Glomerular visceral epithelial cell (primary cell): ENCODE measurements around the gene TMEM98.
"Not testable (repeated sequence)": the region's sequence is repeated elsewhere in the genome, so short reads cannot be mapped to it uniquely, and the experiment has no call there.

Experiments used
- DNase-seq: peaks from one replicate; pipeline ENCODE4 v3.0.0-alpha.2; 2016; ENCODE audit errors: extremely low spot score

The TMEM98 gene

DNA sequence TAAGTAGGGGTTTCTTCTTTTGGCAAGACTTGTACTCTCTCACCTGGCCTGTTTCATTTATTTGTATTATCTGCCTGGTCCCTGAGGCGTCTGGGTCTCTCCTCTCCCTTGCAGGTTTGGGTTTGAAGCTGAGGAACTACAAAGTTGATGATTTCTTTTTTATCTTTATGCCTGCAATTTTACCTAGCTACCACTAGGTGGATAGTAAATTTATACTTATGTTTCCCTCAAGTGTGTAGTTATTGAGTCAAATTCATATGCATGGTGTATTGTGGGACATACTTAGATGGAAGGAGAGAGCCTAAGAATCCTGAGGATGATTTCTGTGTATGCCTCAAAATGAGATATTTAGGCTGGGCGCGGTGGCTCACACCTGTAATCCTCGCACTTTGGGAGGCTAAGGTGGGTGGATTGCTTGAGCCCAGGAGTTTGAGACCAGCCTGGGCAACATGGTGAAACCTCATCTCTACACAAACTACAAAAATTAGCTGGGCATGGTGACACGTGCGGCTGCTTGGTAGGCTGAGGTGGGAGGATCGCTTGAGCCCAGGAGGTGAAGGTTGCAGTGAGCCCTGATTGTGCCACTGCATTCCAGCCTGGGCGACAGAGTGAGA, 13.6 kb downstream of the TMEM98 start:
- no peak for DNase-seq

DNA sequence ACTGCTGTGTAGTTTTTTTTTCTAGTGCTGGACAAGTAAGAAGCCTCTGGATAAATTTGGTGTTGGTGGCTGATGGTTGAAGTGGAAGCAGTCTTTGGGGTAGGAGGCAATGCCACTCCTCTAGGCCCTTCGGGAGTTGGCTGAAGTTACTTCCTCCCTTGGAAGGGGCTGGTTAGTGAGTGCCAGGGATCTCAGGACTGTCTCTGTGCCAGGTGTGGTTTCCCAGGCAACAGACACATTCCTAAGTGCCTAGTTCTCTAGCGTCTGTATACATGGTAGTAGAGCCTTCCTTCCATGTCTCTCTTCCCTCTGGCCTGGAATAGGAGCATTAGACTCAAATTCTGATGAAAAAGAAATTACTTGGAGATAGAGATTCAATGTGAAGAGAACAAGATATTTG, 15.3 kb downstream of the TMEM98 start:
- DNase-seq: no peak

DNA sequence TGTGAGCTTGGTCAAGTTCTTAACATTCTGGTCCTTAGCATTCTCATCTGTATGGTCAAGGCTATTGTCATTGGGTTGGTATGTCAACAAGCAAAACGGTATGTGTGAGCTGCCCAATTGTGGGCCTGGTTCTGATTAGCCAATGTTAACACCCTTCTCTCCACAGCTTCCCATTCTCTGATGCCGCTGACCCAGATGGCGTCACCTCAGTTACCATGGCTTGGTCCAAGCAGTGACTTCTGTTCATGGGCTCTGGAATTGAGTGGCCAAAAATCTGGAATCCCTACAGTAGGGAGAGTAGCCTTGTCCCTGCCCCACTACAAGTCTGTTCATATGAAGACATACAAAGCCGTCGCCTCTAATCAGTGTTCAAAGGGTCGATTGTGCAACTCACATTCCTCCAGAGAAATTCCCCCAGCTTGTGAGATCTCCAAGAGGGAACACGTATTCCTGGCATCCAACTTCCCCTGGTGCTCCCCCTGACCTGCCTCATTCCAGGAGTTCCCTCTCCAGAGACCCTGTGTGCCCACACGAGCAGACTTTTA, 15.8 kb downstream of the TMEM98 start:
- DNase-seq: no peak

DNA sequence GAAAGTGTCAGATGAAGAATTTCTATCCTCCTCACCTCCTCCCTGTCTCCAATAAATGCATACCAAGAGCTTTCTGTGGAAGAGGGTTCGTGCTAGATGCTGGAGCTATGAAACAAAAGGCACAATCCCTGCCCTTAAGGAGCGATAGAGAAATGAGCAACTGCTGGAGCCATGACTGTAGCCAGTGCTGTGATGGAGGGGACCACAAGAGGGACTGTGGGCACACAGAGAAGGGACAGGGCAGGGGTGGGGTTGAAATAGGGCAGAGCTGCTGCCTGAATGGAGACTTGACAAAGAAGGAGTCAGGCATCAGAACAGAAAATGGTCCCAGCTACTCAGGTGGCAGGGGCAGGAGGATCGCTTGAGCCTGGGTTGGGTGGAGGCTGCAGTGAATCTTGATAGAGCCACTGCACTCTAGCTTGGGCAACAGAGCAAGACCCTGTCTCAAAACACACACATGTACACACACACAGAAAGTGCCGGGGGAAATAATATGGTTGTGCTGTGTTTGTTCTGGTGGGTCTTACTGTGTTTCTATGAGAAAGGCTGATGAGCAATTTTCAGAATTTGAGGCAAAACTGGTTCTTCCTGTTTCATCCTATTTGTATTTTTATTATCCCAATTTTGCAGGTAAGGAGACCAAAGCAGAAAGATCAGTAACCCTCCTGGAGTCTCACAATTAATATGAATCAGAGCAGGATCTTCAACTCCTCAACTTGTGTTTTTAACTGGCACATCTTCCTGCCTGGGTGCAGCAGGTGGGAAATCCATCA, 16.5 kb downstream of the TMEM98 start:
- DNase-seq: no peak

DNA sequence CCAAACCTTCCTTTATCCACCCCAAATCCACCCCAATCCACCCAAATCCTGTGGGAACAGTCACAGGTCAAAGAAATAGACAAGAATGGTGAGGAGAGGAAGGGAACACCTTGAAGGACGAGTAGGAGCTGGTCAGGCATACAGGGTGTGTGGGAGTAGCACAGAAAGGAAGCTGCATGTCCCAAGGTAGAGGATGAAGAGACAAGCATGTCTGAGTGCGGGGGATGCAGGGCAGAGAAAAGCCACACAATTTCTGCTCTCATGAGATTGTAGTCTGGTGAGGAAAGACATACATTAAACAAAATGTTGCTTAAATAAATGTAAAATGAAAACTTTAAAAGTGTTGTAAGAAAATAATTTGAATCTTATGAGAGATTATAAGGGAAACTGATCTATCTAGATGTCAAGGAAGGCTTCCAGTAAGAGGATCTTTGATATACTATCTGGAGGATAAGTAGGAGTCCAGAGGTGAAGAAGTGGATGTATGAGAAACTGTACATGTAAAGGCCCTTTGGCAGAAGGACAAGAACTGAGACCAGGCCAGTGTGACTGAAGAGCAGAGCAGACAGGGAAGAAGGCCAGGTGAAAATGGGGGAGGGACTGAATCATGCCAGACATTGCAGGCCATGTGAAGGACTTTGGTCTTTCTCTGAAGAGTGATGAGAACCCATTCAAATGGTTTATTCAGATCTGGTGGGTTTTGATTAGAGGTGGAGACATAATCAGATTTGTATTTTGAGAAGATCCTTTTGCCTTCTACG, 18.6 kb downstream of the TMEM98 start:
- no peak for DNase-seq

DNA sequence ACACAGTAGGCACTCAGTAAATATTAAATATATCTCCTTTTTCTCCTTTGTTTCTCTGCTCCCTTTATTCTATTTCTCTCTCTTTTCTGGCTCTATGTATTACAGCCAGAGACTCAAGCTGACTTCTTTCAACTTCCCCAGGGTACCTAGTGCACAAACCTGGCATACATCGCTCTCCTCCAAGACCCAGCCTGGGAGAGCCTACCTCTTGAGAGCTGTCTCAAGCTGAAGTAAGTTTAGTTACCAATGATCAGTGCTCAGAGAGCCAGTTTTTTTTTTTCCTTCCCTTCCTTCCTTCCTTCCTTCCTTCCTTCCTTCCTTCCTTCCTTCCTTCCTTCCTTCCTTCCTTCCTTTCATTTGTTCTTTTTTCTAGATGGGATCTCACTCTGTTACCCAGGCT, 19.8 kb downstream of the TMEM98 start:
- no peak for DNase-seq

DNA sequence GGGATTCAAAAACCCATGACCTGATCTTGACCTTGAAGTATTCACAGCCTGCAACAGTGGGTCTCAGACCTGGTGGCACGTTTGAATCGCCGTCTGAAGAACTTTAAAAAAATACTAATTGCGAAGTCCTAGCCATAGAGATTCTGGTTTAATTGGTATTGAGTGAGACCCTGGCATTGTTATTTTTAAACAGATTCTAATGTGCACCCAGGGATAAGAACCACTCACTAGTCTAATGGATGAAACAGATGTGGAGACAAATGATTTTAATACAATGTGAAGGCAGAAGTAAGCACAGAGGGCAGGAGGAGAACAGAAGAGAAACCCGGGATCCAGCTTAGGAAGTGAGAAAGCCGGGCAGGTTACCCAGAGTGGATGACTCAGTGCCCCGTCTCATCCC, 21.2 kb downstream of the TMEM98 start:
- no peak for DNase-seq

DNA sequence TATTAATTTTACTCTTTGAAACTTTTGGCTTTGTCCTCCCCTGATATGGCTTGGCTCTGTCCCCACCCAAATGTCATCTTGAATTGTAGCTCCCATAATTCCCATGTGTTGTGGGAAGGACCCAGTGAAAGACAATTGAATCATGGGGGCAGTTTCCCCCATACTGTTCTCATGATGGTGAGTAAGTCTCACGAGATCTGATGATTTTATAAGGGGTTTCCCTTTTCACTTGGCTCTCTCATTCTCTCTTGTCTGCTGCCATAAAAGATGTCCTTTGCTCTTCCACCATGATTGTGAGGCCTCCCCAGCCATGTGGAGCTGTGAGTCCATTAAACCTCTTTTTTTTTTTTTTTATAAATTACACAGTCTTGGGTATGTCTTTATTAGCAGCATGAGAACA, 24.5 kb downstream of the TMEM98 start:
- DNase-seq: not testable (repeated sequence)

DNA sequence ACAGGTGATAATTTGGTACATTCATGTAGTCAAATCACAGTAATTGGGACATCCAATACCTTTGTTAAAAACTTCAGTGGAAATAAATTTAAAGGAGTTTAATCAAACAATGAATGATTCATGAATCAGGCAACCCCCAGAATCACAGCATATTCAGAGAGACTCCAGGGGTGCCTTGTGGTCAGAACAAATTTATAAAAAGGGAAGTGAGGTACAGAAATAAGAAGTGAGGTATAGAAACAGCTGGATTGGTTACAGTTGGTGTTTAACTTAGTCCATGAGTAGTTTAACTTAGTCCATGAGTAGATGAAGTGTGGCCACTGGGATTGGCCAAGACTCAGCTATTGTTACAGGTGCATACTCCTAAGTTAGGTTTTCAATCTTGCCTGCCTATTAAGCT, 25.1 kb downstream of the TMEM98 start:
- DNase-seq: no peak

DNA sequence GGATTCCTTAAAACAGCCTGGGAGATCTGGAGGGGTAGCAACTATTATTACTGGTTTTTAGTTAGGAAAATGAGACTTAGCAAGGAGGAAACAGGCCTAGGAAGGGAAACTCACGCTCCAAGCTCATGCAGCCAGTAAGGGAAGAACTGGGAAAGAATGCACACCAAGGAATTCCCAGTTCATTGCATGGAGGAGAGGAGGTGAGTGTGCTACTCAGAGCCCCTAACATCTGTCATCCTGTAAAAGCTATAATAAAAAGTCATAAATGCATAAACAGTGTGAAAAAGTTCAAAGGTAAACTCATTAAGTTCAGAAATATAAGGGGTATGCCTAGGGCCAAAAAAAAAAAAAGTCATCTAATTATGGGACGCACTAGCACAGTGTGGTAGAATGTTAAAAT, 25.9 kb downstream of the TMEM98 start:
- DNase-seq: no peak

DNA sequence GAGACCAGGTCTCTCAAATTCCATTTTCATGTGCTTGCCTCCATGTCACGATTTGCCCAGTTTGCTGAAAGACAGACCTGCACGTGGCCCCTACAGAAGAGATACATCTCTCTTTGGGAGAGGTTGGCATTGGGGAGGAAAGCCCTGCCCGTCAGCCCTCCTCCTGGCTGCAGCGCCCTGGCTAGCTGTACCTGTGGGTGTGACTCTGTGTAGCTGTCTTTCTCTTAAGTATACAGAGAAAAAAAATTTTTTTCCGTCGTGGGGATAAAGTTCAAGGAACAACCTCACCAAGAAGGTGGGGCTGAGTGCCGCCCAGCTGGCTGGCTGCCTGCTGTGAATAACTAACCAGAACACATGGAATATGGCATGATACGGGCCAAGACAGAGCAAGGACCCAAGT, 26.5 kb downstream of the TMEM98 start:
- DNase-seq: no peak

DNA sequence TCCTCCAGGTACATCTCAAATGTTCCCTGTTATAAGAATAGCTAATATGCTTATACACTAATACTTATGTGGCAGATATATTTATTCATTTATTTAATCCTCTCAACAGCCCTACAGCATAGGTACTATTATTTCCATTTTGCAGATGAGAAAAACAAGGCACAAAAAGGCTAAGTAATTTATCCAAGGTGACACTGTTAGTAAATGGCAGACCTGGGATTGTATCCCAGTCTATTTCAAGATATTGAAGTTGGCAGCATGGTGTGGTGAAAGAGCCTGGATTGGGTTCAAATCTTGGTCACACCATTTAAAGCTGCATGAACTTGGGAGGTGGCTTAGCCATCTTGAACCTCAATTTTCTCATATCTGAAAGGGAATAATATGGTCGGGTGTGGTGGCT, 27.2 kb downstream of the TMEM98 start:
- no peak for DNase-seq

DNA sequence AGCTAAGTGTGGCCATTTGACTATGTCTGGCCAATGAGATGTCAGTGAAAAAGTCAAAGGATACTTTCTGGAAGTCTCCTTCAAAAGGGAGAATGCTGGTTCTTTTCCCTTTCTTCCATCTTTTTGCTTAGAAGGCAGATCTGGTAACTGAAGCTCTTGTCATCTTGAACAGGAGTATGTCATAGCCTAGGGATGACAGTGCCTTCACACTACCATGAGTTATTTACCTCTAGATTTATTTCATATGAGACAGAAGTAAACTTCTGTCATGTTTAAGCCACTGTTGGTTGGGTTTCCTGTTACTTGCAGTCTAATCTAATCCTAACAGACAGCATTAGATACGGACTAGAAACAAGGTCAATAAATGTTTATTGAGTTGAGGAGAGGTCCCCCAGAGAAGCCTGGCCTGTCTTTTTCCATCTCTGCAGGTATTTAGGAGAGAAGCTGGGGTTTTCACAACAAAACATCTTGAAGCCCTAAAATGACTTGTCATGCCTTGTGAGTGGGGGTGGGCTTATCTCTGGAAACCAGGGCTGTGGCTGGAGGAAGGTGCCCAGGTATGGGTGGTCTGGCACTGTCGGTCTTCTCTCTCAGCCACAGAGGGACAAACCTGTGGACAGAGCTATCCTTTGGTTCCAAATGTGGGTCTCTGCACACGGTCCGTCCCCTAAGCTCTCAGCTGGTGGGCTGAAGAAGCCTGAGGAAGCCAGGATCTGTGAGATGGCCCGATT, 28.5 kb downstream of the TMEM98 start:
- DNase-seq: no peak

DNA sequence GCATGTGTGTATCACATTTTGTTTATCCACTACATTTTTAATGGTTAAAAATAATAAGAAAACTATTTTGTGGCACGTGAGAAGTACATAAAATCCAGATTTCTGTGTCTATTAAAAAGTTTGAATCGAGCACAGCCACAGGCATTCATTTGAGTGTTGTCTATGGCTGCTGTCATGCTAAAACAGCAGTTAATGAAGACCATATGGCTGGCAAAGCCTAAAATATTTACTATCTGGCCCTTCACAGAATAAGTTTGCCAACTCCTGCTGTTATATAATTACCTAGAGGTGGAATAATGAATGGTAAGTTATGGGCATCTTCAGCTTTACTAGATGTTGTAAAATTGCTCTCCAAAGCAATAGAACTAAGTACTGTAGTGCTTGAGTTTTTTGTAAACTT, 30.5 kb downstream of the TMEM98 start:
- no peak for DNase-seq

DNA sequence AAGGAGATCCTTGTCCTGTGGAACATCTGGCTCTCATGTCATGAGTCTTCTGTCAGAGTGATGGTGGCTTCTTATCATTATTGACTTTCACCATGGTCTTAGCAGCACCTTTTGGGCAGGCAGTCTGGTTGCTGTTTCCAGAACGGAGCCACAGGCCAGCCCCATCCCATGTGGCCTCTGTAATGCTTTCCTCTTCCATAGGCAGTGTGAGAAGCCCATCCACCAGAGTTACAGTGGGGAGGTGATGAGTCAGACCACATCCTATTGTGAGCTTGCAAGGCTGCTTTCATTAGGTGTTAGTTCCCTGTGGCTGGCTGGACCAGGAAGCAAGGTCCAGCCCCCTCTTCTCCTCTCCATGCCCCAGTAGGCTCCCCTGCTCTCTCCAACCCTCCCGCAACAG, 32.9 kb downstream of the TMEM98 start:
- DNase-seq: peak; percentile 40

DNA sequence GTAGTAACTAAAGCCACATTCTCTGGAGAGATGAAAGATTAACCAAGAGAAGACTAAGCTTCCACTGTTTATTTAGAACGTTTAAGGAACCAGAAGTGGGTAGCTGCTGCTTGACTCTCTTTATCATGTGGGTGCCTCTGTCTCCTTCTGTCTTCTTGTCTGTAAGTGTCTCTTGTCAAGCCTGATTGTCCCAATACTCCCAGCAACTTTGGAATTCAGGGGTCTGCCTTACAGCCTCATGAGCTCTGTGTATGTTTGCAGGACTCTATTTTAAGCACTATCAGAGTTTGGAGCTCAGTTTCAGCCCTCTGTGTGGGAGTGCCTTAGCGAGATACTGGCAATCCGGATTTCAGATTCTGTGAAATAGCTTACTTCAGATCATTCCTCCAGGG, 34.4 kb downstream of the TMEM98 start:
- DNase-seq: no peak

DNA sequence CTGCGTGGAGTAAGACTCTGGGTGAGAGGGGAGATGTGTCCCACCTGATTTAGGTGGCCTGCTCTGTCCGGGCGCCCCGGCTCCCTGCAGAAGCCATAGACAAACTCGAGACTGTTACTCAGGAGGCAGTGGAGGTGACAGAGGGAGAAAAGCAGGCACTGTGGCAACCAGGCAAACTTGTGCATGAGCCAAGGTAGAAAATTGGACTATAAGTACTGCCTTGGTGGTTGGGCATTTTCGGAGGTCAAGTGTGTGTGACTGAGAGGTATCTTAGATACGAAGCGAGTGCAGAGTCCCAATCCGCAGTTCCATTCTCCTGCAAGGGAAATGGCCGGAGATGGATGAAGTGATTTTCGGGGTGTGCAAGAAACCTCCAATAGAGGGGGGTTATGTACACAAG, 36.6 kb downstream of the TMEM98 start:
- DNase-seq: no peak

DNA sequence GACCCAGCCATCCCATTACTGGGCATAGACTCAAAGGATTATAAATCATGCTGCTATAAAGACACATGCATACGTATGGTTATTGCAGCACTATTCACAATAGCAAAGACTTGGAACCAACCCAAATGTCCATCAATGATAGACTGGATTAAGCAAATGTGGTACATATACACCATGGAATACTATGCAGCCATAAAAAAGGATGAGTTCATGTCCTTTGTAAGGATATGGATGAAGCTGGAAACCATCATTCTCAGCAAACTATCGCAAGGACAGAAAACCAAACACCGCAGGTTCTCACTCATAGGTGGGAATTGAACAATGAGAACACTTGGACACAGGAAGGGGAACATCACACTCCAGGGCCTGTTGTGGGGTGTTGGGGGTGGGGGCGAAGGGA, 41.3 kb downstream of the TMEM98 start:
- DNase-seq: not testable (repeated sequence)

DNA sequence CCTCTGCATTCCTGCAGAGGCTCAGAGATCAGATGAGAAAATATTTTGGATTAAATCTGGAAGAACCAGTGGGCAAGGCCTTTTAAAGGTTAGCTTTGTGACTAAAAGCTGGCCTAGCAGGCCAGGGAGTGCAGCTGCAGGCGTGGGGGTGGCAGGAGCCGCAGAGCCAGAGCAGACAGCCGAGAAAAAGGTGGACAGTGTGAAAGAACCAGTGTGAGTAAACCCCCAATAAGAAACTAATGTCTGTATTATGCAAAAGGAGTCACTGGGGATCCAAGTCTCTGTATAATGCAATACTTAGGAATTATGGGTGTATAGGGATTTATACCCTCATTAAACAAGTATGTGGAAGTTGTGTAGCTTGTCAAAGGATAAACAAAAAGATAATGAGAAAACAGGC, 42.3 kb downstream of the TMEM98 start:
- no peak for DNase-seq

DNA sequence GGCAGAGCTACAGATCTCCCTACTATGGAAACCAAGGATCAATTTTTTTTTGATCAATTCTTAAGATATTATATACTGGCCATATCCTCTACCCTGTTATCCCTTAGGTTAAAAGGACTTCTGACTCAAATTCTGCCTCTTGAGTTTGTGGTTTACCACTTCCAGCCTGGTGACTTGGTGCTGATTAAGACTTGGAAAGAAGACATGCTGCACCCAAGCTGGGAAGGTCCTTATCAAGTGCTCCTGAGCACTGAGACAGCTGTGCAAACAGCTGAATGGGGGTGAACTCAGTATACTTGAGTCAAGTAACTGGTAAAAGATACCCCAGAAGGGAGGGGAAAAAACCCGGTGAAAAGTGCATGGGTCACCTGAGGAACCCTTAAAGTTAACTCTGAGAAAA, 43.2 kb downstream of the TMEM98 start:
- DNase-seq: peak; percentile 35

DNA sequence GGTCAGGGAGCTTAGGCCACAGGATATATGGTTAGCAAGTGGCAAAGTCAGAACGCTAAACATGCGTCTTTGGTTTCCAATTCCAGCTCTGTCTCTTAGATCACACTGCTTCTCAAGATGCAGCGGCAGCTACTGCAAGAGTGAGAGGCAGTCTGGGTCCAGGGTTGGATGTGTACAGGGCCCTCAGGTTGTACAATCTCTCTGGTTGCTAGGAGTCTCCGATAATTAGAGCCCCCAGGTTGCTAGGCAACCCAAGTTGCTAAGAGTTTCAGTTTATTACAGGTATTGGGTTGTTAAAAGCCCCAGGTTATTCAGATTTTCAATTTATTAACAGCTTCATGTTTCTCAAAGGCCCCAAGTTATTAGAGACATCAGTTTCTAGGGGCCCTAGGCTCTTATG, 48.2 kb downstream of the TMEM98 start:
- DNase-seq: no peak

DNA sequence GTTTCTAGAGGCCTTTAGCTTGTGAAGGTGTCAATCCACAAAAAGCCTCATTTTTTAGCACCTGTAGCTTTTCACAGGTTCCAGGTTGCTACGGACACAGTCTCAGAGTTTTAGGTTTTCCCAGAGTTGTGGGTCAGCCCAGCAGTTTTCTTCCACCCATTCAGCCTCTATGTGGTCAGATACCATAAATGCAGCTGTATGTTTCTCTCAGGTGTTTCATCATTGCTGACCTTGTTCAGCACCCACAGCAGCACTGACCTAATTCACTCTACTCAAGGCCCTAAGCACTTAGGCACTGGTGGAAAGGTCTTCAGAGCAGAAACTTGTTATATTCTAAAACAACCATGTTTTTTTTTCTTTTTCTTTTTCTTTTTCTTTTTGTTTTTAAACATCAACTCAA, 48.7 kb downstream of the TMEM98 start:
- DNase-seq: no peak
